NCI-H82 (cell line): ENCODE data around the gene PEX14.
"Not testable (repeated sequence)": the region's sequence is repeated elsewhere in the genome, so short reads cannot be mapped to it uniquely, and the experiment has no call there.

ENCODE experiments used
- DNase-seq: peaks from one replicate; lab custom pipeline; 2025; lab: John Stamatoyannopoulos, UW

PEX14 gene

GRCh38 chr1:10494754-10495474 is 20.2 kb downstream of the PEX14 start:
- peak; percentile 80 for DNase-seq

- no peak for DNase-seq
Observed at GRCh38 chr1:10495475-10495817, 20.7 kb downstream of the PEX14 start.

GRCh38 chr1:10495952-10496351 is 21.2 kb downstream of the PEX14 start:
- DNase-seq, result no peak

- no peak for DNase-seq
Observed at GRCh38 chr1:10497109-10497508, 22.4 kb downstream of the PEX14 start.

GRCh38 chr1:10498231-10498630 is 23.5 kb downstream of the PEX14 start:
- DNase-seq, result no peak

- no peak for DNase-seq
Observed at GRCh38 chr1:10502206-10502605, 27.5 kb downstream of the PEX14 start.

GRCh38 chr1:10504249-10504648 is 29.5 kb downstream of the PEX14 start:
- DNase-seq, result no peak

- DNase-seq, result not testable (repeated sequence)
Observed at GRCh38 chr1:10506046-10506676, 31.4 kb downstream of the PEX14 start.

GRCh38 chr1:10506677-10507047 is 31.9 kb downstream of the PEX14 start:
- no peak for DNase-seq

- DNase-seq, result peak; percentile 95
Observed at GRCh38 chr1:10507111-10507879, 32.5 kb downstream of the PEX14 start.

- DNase-seq, result peak; percentile 58
Observed at GRCh38 chr1:10508511-10508951, 33.8 kb downstream of the PEX14 start.

GRCh38 chr1:10509809-10510509 is 35.2 kb downstream of the PEX14 start:
- DNase-seq, result no peak

- no peak for DNase-seq
Observed at GRCh38 chr1:10510520-10511493, 36.1 kb downstream of the PEX14 start.

- DNase-seq, result no peak
Observed at GRCh38 chr1:10511494-10511885, 36.7 kb downstream of the PEX14 start.

- DNase-seq, result no peak
Observed at GRCh38 chr1:10513199-10513598, 38.4 kb downstream of the PEX14 start.

GRCh38 chr1:10514490-10515235 is 39.9 kb downstream of the PEX14 start:
- peak; percentile 85 for DNase-seq

GRCh38 chr1:10515301-10515975 is 40.7 kb downstream of the PEX14 start:
- no peak for DNase-seq

- no peak for DNase-seq
Observed at GRCh38 chr1:10515976-10516750, 41.4 kb downstream of the PEX14 start.
